Testis (tissue), 3 donors: ENCODE data around the gene DLG2. TPM values are rescaled to one million over a fixed set of nuclear protein-coding genes. Genes with fewer than 3 reads are reported as not detected.

Experiments used
- DNase-seq: peaks from one replicate; pipeline ENCODE4 v3.0.0-alpha.2; 2019
- H3K27ac ChIP-seq, 2 donors: fragments of 200-600 bp; sonication (generic); one replicate each; pipeline ENCODE4 v1.5.1; 2019
- H3K27me3 ChIP-seq: fragments of 200-600 bp; sonication (generic); one replicate; pipeline ENCODE4 v1.5.1; 2019
- H3K36me3 ChIP-seq: fragments of 200-600 bp; sonication (generic); one replicate; pipeline ENCODE4 v1.5.1; 2017; ENCODE audit warnings: low read depth; ENCODE audit errors: missing control alignments
- H3K4me1 ChIP-seq: fragments of 200-600 bp; sonication (generic); one replicate; pipeline ENCODE4 v1.5.1; 2019
- H3K4me3 ChIP-seq, 2 donors: fragments of 200-600 bp; sonication (generic); one replicate each; pipeline ENCODE4 v1.5.1; 2017 to 2019
- H3K9me3 ChIP-seq: fragments of 200-600 bp; sonication (generic); one replicate; pipeline ENCODE4 v1.5.1; 2017
- POLR2A ChIP-seq: fragments of 450-650 bp; IDR thresholded peaks from one replicate; pipeline ENCODE4 v1.6.1; 2017; ENCODE audit warnings: antibody characterized with exemption, mild to moderate bottlenecking, moderate library complexity
- WGBS, 2 donors: methylation state at CpG; one replicate each; pipeline ENCODE4 v1.1.5; 2018; 5-methylcytosine and 5-hydroxymethylcytosine counted together
- intact Hi-C: fragments of 100-400 bp; cut with DNase I; formaldehyde crosslinking; loops from one replicate; pipeline ENCODE4 v1.15.1; 2023; ENCODE audit warnings: low total_unique reads
- polyA plus RNA-seq: library from polyadenylated mRNA; stranded (reverse); fragments of 350-450 nt; fragmentation: Illumina TruSeq; extraction: RNeasy Lipid Tissue Mini Kit (QIAGEN cat#74804); gene quantifications from one replicate; pipeline ENCODE4 v1.2.3, GENCODE V29; 2014; ENCODE audit warnings: low read depth, low replicate concordance; ENCODE audit not compliant: insufficient read depth
- total RNA-seq, 2 donors: library from RNA; depleted of rRNA; stranded (reverse); fragments of >200 nt; gene quantifications; one replicate each; pipeline ENCODE4 v1.2.3, GENCODE V29; 2016
- TF ChIP-seq, protein P1 (sequence below), 3 experiments: fragments of 450-650 bp in 2 of 3; fragments of 200-600 bp in 1 of 3; sonication (generic) in 1 of 3; IDR thresholded peaks; one replicate each; pipeline ENCODE4 v1.5.1; 2016 to 2019; ENCODE audit warnings: antibody characterized with exemption in 3 of 3, mild to moderate bottlenecking in 2 of 3, moderate library complexity in 1 of 3

DLG2 gene
- total and polyA plus RNA-seq, 3 donors from 2014 or later, result 13.8 to 23.0 (median 14.1) TPM

GRCh38 chr11:84117394-84117793 lies 1509.8 kb downstream of the DLG2 start:
- WGBS, 2 donors, result 48 to 60% methylated on average over 1 of the region's 1 CpG
- no peak overlapping the region for H3K27ac ChIP-seq
- no peak overlapping the region for H3K4me3 ChIP-seq
- no peaks in the 10 kb centered on the region for H3K4me1 ChIP-seq
- H3K9me3 ChIP-seq, result no peaks in the 10 kb centered on the region
- H3K27me3 ChIP-seq, result no peaks in the 10 kb centered on the region
- no peak for DNase-seq
- H3K36me3 ChIP-seq, result no peaks in the 10 kb centered on the region
- no peak for TF ChIP-seq POLR2A
- TF ChIP-seq, protein P1, sequence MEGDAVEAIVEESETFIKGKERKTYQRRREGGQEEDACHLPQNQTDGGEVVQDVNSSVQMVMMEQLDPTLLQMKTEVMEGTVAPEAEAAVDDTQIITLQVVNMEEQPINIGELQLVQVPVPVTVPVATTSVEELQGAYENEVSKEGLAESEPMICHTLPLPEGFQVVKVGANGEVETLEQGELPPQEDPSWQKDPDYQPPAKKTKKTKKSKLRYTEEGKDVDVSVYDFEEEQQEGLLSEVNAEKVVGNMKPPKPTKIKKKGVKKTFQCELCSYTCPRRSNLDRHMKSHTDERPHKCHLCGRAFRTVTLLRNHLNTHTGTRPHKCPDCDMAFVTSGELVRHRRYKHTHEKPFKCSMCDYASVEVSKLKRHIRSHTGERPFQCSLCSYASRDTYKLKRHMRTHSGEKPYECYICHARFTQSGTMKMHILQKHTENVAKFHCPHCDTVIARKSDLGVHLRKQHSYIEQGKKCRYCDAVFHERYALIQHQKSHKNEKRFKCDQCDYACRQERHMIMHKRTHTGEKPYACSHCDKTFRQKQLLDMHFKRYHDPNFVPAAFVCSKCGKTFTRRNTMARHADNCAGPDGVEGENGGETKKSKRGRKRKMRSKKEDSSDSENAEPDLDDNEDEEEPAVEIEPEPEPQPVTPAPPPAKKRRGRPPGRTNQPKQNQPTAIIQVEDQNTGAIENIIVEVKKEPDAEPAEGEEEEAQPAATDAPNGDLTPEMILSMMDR (IDR thresholded peaks at IDR 0.05), result no peak
- intact Hi-C loops, result no loop called here

GRCh38 chr11:84106541-84106940 lies 1520.6 kb downstream of the DLG2 start:
- H3K36me3 ChIP-seq, result no peaks in the 10 kb centered on the region
- H3K4me1 ChIP-seq, result no peaks in the 10 kb centered on the region
- no peaks in the 10 kb centered on the region for H3K27me3 ChIP-seq
- intact Hi-C loops, result no loop called here
- no peak for DNase-seq
- H3K27ac ChIP-seq, result no peak overlapping the region
- no peak overlapping the region for H3K4me3 ChIP-seq
- no peaks in the 10 kb centered on the region for H3K9me3 ChIP-seq
- TF ChIP-seq, protein P1 (IDR thresholded peaks at IDR 0.05), result no peak
- no peak for TF ChIP-seq POLR2A

GRCh38 chr11:84105148-84105547 lies 1522.0 kb downstream of the DLG2 start:
- Histone ChIP-seq H3K4me1 (no peaks in the 10 kb centered on the region), H3K27ac (no peak overlapping the region), H3K4me3 (no peak overlapping the region), H3K27me3 (no peaks in the 10 kb centered on the region), H3K36me3 (no peaks in the 10 kb centered on the region), H3K9me3 (no peaks in the 10 kb centered on the region)
- intact Hi-C loops, result no loop called here
- WGBS, 2 donors, result 73 to 86% methylated on average over 3 of the region's 3 CpGs
- no peak for DNase-seq
- TF ChIP-seq, protein P1 (IDR thresholded peaks at IDR 0.05), result no peak
- no peak for TF ChIP-seq POLR2A

DNA sequence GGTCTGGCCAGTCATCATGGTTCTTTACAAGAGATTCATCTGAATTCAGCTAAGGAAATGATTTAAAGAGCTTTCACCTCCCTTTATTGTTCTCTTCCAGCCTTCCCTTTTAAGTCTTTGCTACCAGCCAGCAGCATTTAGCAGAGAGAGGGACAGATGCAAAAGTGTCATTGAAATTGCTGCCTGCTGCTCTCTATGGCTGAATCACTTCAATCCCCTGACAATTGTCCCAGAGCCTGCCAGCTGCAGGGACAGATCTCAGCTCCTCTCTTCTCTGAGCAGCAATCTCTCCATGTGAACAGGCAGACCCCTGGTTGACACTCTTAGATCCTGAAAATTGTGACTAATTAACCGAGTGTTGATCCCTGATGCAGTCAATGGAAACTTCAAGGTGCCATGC lies 1524.0 kb downstream of the DLG2 start:
- Histone ChIP-seq H3K27ac (no peak overlapping the region), H3K9me3 (no peaks in the 10 kb centered on the region), H3K36me3 (no peaks in the 10 kb centered on the region), H3K4me1 (no peaks in the 10 kb centered on the region), H3K27me3 (no peaks in the 10 kb centered on the region), H3K4me3 (no peak overlapping the region)
- DNase-seq, result no peak
- TF ChIP-seq, protein P1 (IDR thresholded peaks at IDR 0.05), result no peak
- no peak for TF ChIP-seq POLR2A
- intact Hi-C loops, result no loop called here
- 82 to 86% methylated on average over 1 of the region's 1 CpG for WGBS, 2 donors

GRCh38 chr11:84097186-84097585 lies 1530.0 kb downstream of the DLG2 start:
- H3K9me3 ChIP-seq, result no peaks in the 10 kb centered on the region
- intact Hi-C loops, result no loop called here
- TF ChIP-seq POLR2A, result no peak
- TF ChIP-seq, protein P1 (IDR thresholded peaks at IDR 0.05), result no peak
- H3K27me3 ChIP-seq, result no peaks in the 10 kb centered on the region
- no peak overlapping the region for H3K27ac ChIP-seq
- H3K4me3 ChIP-seq, result no peak overlapping the region
- 41 to 45% methylated on average over 3 of the region's 3 CpGs for WGBS, 2 donors
- no peak for DNase-seq
- no peaks in the 10 kb centered on the region for H3K4me1 ChIP-seq
- H3K36me3 ChIP-seq, result no peaks in the 10 kb centered on the region
